H1 (cell line): ENCODE data around the gene EPHB6. TPM values are rescaled to one million over a fixed set of nuclear protein-coding genes. Genes with fewer than 3 reads are reported as not detected.

Source experiments
- ASH2L ChIP-seq: fragments of 200-600, 300-600 bp; sonication (generic); IDR thresholded peaks from one replicate; pipeline ENCODE4 v1.7.1; 2017; ENCODE audit warnings: low read length
- RNF2 ChIP-seq: fragments of 200-900, 300-1000 bp; sonication (generic); IDR thresholded peaks from 2 replicates; pipeline ENCODE4 v1.7.1; 2016; ENCODE audit warnings: borderline replicate concordance, low read depth, mild to moderate bottlenecking, antibody characterized with exemption, low read length; ENCODE audit not compliant: poor library complexity, severe bottlenecking; ENCODE audit errors: missing control alignments
- SIX5 ChIP-seq: IDR thresholded peaks from 2 replicates; pipeline ENCODE4 v1.6.1; 2011; ENCODE audit warnings: mild to moderate bottlenecking, low read depth, low read length
- TAF1 ChIP-seq: IDR thresholded peaks from 2 replicates; pipeline ENCODE4 v1.6.1; 2011; ENCODE audit warnings: mild to moderate bottlenecking, low read depth, low read length
- polyA plus RNA-seq, 7 experiments: library from polyadenylated mRNA; depleted of rRNA in 3 of 7; stranded (reverse) in 5 of 7; unstranded in 2 of 7; fragments of >200 nt in 5 of 7; fragments of 200-250 nt in 2 of 7; gene quantifications; 1 replicate in 5 of 7; 2 replicates in 1 of 7; 4 replicates in 1 of 7; pipeline versions ENCODE4 v1.2.1 to v1.2.3, GENCODE V29; 2011 to 2013; ENCODE audit warnings: missing spikeins in 2 of 7, mixed read lengths in 2 of 7
- total RNA-seq: library from RNA; stranded (reverse); fragmentation: NEBNext Ultra II Directional; extraction: Animal tissue kit (Norgen Biotek cat#: 25700); gene quantifications from 2 replicates; pipeline ENCODE4 v1.2.1, GENCODE V29; 2021
- TF ChIP-seq, protein P1 (sequence below): IDR thresholded peaks from 2 replicates; pipeline ENCODE4 v1.6.1; 2012; ENCODE audit warnings: low read length, inconsistent platforms

EPHB6 gene
- total and polyA plus RNA-seq, 2 of the 8 experiments (the other 6 are each of a cell fraction or from before 2014, with no cell fraction given): 19.7 TPM

DNA sequence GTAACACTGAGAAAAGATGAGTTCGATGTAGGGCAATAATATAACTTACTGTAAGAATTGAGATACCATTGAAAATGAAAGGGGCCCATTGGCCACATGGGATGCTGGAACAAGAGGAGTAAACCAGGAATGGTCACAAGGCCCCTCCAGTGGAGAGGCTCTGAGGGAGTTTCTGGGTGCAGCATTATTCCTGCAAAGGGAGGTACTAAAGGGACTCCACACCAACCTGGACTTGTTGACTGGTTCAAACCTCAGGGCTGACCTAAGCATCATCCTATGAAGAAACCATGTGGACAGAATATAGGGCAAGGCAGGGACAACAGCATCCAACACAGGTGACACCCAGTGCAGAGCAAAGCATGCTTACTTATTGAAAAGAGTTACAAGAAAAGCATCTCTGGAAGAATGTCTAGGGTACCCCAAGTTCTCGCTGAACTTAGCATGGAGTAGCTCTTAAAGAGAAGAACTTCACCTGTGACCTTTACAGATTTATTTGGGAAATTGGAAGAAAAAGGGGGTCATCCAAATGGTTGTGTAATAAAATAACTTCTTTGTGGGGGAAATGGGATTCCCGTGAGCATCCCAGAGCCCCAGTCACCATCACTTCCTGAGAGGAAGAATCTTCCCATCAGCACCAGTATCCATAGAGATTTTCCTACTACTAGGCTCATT, 49.4 kb upstream of the EPHB6 start (continued):
- TF ChIP-seq, protein P1, sequence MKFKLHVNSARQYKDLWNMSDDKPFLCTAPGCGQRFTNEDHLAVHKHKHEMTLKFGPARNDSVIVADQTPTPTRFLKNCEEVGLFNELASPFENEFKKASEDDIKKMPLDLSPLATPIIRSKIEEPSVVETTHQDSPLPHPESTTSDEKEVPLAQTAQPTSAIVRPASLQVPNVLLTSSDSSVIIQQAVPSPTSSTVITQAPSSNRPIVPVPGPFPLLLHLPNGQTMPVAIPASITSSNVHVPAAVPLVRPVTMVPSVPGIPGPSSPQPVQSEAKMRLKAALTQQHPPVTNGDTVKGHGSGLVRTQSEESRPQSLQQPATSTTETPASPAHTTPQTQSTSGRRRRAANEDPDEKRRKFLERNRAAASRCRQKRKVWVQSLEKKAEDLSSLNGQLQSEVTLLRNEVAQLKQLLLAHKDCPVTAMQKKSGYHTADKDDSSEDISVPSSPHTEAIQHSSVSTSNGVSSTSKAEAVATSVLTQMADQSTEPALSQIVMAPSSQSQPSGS: no peak
- TF ChIP-seq TAF1 (no peak), SIX5 (no peak), RNF2 (no peak), ASH2L (no peak)
